H9 (cell line): ENCODE measurements around the gene VIT. TPM values are rescaled to one million over a fixed set of nuclear protein-coding genes. Genes with fewer than 3 reads are reported as not detected.

Experiments used
- DNase-seq: peaks from one replicate; pipeline ENCODE4 v3.0.0-alpha.2; 2017
- H2AFZ ChIP-seq: one replicate; pipeline ENCODE4 v1.6.1; 2013; ENCODE audit warnings: mild to moderate bottlenecking, low read length, control low read depth, moderate library complexity
- H2AK5ac ChIP-seq: 2 replicates; pipeline ENCODE4 v1.6.1; 2013; ENCODE audit warnings: low read length, control low read depth, mixed read lengths; ENCODE audit not compliant: insufficient read length
- H2BK120ac ChIP-seq: one replicate; pipeline ENCODE4 v1.6.1; 2013; ENCODE audit warnings: low read depth, mild to moderate bottlenecking, low read length, control low read depth, inconsistent platforms; ENCODE audit not compliant: poor library complexity, severe bottlenecking
- H2BK12ac ChIP-seq: 2 replicates; pipeline ENCODE4 v1.6.1; 2013; ENCODE audit warnings: low read length, control low read depth, mixed read lengths, low read depth; ENCODE audit not compliant: insufficient read length
- H2BK15ac ChIP-seq: 2 replicates; pipeline ENCODE4 v1.6.1; 2013; ENCODE audit warnings: low read depth, low read length, control low read depth
- H2BK20ac ChIP-seq: one replicate; pipeline ENCODE4 v1.6.1; 2013; ENCODE audit warnings: low read depth, mild to moderate bottlenecking, low read length, control low read depth, inconsistent platforms; ENCODE audit not compliant: poor library complexity, severe bottlenecking
- H2BK5ac ChIP-seq: 2 replicates; pipeline ENCODE4 v1.6.1; 2013; ENCODE audit warnings: low read length, control low read depth, mixed read lengths; ENCODE audit not compliant: insufficient read length
- H3K14ac ChIP-seq: 2 replicates; pipeline ENCODE4 v1.6.1; 2013; ENCODE audit warnings: low read length, control low read depth; ENCODE audit not compliant: insufficient read depth
- H3K18ac ChIP-seq: 2 replicates; pipeline ENCODE4 v1.6.1; 2013; ENCODE audit warnings: low read depth, mild to moderate bottlenecking, mixed read lengths, low read length, control low read depth; ENCODE audit not compliant: insufficient read length
- H3K23ac ChIP-seq: 2 replicates; pipeline ENCODE4 v1.6.1; 2013; ENCODE audit warnings: low read length, control low read depth, mixed read lengths, low read depth; ENCODE audit not compliant: insufficient read length
- H3K23me2 ChIP-seq: 2 replicates; pipeline ENCODE4 v1.6.1; 2013; ENCODE audit warnings: low read depth, mild to moderate bottlenecking, mixed read lengths, low read length, control low read depth; ENCODE audit not compliant: insufficient read length, poor library complexity, severe bottlenecking
- H3K27ac ChIP-seq: 2 replicates; pipeline ENCODE4 v1.5.1; 2013; ENCODE audit warnings: low read length, control low read depth, mixed read lengths, low read depth; ENCODE audit not compliant: insufficient read length
- H3K27me3 ChIP-seq: 2 replicates; pipeline ENCODE4 v1.6.1; 2013; ENCODE audit warnings: low read length, control low read depth, inconsistent platforms; ENCODE audit not compliant: insufficient read depth
- H3K4ac ChIP-seq: 2 replicates; pipeline ENCODE4 v1.6.1; 2013; ENCODE audit warnings: low read depth, mild to moderate bottlenecking, control low read depth, inconsistent platforms, low read length, moderate library complexity
- H3K4me1 ChIP-seq: 2 replicates; pipeline ENCODE4 v1.6.1; 2013; ENCODE audit warnings: low read length, control low read depth, inconsistent platforms; ENCODE audit not compliant: insufficient read depth
- H3K4me2 ChIP-seq: 2 replicates; pipeline ENCODE4 v1.6.1; 2013; ENCODE audit warnings: low read length, control low read depth, mixed read lengths; ENCODE audit not compliant: insufficient read length, insufficient read depth
- H3K56ac ChIP-seq: 2 replicates; pipeline ENCODE4 v1.6.1; 2013; ENCODE audit warnings: low read depth, mild to moderate bottlenecking, mixed read lengths, low read length, control low read depth; ENCODE audit not compliant: insufficient read length
- H3K79me1 ChIP-seq: 2 replicates; pipeline ENCODE4 v1.6.1; 2013; ENCODE audit warnings: low read depth, mild to moderate bottlenecking, moderate library complexity, low read length, control low read depth, inconsistent platforms; ENCODE audit not compliant: insufficient read depth, poor library complexity, severe bottlenecking
- H3K79me2 ChIP-seq: 2 replicates; pipeline ENCODE4 v1.6.1; 2013; ENCODE audit warnings: low read length, control low read depth, inconsistent platforms; ENCODE audit not compliant: insufficient read depth
- H3K9ac ChIP-seq: 2 replicates; pipeline ENCODE4 v1.6.1; 2013; ENCODE audit warnings: low read length, control low read depth, mixed read lengths; ENCODE audit not compliant: insufficient read length; ENCODE audit errors: extremely low read depth
- H3K9me3 ChIP-seq: one replicate; pipeline ENCODE4 v1.6.1; 2013; ENCODE audit warnings: low read depth, low read length, inconsistent platforms; ENCODE audit not compliant: control insufficient read depth
- H3T11ph ChIP-seq: one replicate; pipeline ENCODE4 v1.6.1; 2013; ENCODE audit warnings: mild to moderate bottlenecking, low read length, control low read depth, inconsistent platforms
- H4K20me1 ChIP-seq: one replicate; pipeline ENCODE4 v1.6.1; 2013; ENCODE audit not compliant: control insufficient read depth, insufficient read length, insufficient read depth
- H4K5ac ChIP-seq: 2 replicates; pipeline ENCODE4 v1.6.1; 2013; ENCODE audit warnings: low read depth, mild to moderate bottlenecking, mixed read lengths, low read length, control low read depth; ENCODE audit not compliant: insufficient read length
- H4K8ac ChIP-seq: replicated peaks from 2 replicates; pipeline ENCODE4 v1.6.1; 2013; ENCODE audit warnings: low read length, control low read depth, mixed read lengths, low read depth; ENCODE audit not compliant: insufficient read length
- H4K91ac ChIP-seq: 2 replicates; pipeline ENCODE4 v1.6.1; 2013; ENCODE audit warnings: low read depth, mild to moderate bottlenecking, moderate library complexity, mixed read lengths, low read length, control low read depth; ENCODE audit not compliant: insufficient read length
- H3K27ac Mint-ChIP-seq, 3 experiments: 2 replicates in 2 of 3; 3 replicates in 1 of 3; pipeline ENCODE4 v1.8.0; 2020 to 2021; ENCODE audit warnings: mixed read lengths in 3 of 3, mild to moderate bottlenecking in 1 of 3, moderate library complexity in 1 of 3
- H3K27me3 Mint-ChIP-seq: 2 replicates; pipeline ENCODE4 v1.8.0; 2021; ENCODE audit warnings: low read depth, mild to moderate bottlenecking, moderate library complexity, mixed read lengths
- H3K36me3 Mint-ChIP-seq, 3 experiments: 2 replicates in 2 of 3; 3 replicates in 1 of 3; pipeline ENCODE4 v1.8.0; 2020 to 2021; ENCODE audit warnings: low read depth in 3 of 3, mixed read lengths in 3 of 3; ENCODE audit not compliant: insufficient read depth in 1 of 3
- H3K4me1 Mint-ChIP-seq, 2 experiments: 2 replicates each; pipeline ENCODE4 v1.8.0; 2020; ENCODE audit warnings: mixed read lengths in 2 of 2
- H3K4me3 Mint-ChIP-seq, 2 experiments: 2 replicates in 1 of 2; 3 replicates in 1 of 2; pipeline ENCODE4 v1.8.0; 2020 to 2021; ENCODE audit warnings: mild to moderate bottlenecking in 2 of 2, mixed read lengths in 2 of 2, moderate library complexity in 1 of 2
- H3K9me3 Mint-ChIP-seq, 2 experiments: 2 replicates in 1 of 2; 3 replicates in 1 of 2; pipeline ENCODE4 v1.8.0; 2020; ENCODE audit warnings: mild to moderate bottlenecking in 2 of 2, mixed read lengths in 2 of 2, moderate library complexity in 1 of 2
- CTCF ChIP-seq: fragments of 200-600 bp; sonication (generic); conservative IDR thresholded peaks from 3 replicates; pipeline ENCODE4 v1.8.0; 2021; ENCODE audit warnings: antibody characterized with exemption, mild to moderate bottlenecking
- WGBS: extraction: QIAGEN DNeasy Blood & Tissue Kit; methylation state at CpG from one replicate; pipeline ENCODE4 v1.1.7; 2013; ENCODE audit warnings: missing lambda C conversion rate, low lambda C conversion rate, mixed read lengths; ENCODE audit not compliant: insufficient read length; ENCODE audit errors: extremely low coverage; 5-methylcytosine and 5-hydroxymethylcytosine counted together
- total RNA-seq: library from RNA; stranded (reverse); gene quantifications from 2 replicates; pipeline ENCODE4 v1.2.1, GENCODE V29; 2021

Gene VIT
- total RNA-seq, 1 experiment from 2014 or later = 0.15 TPM

GRCh38 chr2:36762764-36763490 is 66.4 kb downstream of the VIT start:
- no peak for DNase-seq
- no peaks in the 10 kb centered on the region for H3K79me2 ChIP-seq
- no peak overlapping the region for H3K27ac Mint-ChIP-seq
- H4K8ac ChIP-seq = no peak overlapping the region
- H2BK5ac ChIP-seq = no peak overlapping the region
- no peak overlapping the region for H3K4me3 Mint-ChIP-seq
- no peaks in the 10 kb centered on the region for H3K23me2 ChIP-seq
- no peak overlapping the region for H2BK120ac ChIP-seq
- H3K9me3 ChIP-seq = no peaks in the 10 kb centered on the region
- no peak overlapping the region for H2AFZ ChIP-seq
- H3K9ac ChIP-seq = no peak overlapping the region
- H3K23ac ChIP-seq = no peak overlapping the region
- TF ChIP-seq CTCF = no peak
- no CpG with 5 or more reads among the region's 9 CpGs for WGBS
- H4K91ac ChIP-seq = no peak overlapping the region
- no peak overlapping the region for H3T11ph ChIP-seq
- peaks cover 9% of the 10 kb centered on the region in 2 experiments for H3K4me1 Mint-ChIP-seq
- H4K5ac ChIP-seq = no peak overlapping the region
- H2BK15ac ChIP-seq = no peak overlapping the region
- H2BK12ac ChIP-seq = no peak overlapping the region
- H2AK5ac ChIP-seq = no peak overlapping the region
- H3K27me3 Mint-ChIP-seq = no peaks in the 10 kb centered on the region
- no peak overlapping the region for H3K18ac ChIP-seq
- peaks cover 5 to 7% of the 10 kb centered on the region in 2 experiments for H3K9me3 Mint-ChIP-seq
- H3K27ac ChIP-seq = no peak overlapping the region
- H4K20me1 ChIP-seq = no peaks in the 10 kb centered on the region
- H3K4me2 ChIP-seq = no peak overlapping the region
- no peaks in the 10 kb centered on the region for H3K79me1 ChIP-seq
- no peak overlapping the region; the same call in 1 of the 2 replicates for H3K14ac ChIP-seq
- H3K36me3 Mint-ChIP-seq = peaks cover 0 to 7% (median 1%) of the 10 kb centered on the region in 3 experiments; a peak in 5 of 7 replicates
- H2BK20ac ChIP-seq = no peak overlapping the region
- H3K4me1 ChIP-seq = no peaks in the 10 kb centered on the region
- H3K56ac ChIP-seq = no peak overlapping the region
- no peaks in the 10 kb centered on the region for H3K27me3 ChIP-seq
- no peak overlapping the region for H3K4ac ChIP-seq
